Measurements from ENCODE around the gene PNLIPRP2.

Gene PNLIPRP2

DNA sequence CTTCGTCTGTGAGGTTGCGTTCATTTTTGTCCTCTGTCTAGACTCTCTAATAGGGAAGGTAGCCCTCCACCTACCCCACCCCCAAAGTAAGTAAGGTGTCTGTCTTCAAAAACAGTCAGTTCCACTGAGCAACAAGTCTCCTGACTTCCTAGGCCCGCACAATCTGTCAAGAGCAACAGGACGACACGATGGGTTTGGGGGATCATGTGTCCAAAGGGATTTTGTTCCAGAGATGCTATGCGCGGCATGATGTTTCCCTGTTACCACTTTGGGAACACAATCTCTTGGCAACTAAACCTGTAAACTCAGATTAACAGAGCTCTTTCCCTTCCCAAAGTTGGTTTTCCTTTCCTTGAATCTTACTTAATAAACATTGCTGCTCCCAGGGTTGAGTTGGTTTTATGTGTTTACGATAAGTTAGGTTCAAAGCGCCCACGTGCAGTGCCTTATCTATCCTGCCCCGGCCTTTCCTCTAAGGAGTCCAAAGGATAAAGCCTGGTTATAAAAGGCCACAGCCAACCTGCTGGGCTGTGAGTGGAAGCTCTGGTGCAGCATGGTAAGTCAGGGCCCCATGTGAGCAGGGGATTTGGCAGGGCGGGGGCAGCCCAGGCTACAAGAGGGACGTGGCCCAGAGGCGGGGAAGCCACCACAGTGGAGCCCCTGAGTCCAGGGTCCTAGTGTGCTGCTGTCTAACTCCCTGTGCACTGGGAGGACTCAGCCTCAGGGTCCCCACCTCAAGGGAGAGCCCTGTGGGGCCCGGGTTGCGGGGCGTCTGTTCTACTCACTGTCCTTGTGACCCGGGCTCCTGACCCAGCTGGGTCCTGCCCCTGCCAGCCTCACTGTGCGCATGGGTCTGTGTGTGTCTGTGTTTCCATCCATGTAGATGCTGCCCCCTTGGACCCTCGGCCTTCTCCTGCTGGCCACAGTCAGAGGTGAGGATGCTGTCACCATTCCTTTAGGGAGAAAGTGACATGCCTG lies at the start of gene PNLIPRP2:
Gene PNLIPRP2, plus strand, starts transcription at position 531 of the 978 bp plus-strand sequence.
- no peak for DNase-seq

DNA sequence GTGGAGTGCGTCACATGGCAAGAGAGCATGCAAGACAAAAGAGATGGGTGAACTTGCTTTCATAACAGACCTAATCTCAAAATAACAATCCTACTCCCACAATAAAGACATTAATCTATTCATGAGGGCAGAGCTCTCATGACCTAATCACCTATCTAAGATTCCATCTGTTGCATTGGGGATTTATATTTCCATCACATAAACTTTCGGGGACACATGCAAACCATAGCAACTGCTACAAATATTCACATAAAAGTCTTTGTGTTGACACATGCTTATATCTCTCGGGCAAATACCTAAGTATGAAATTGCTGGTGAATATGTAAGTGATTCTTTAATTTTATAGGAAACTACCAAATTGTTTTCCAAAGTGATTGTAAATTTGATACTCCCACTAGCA lies 46.0 kb upstream of the PNLIPRP2 start:
- no peak for DNase-seq

DNA sequence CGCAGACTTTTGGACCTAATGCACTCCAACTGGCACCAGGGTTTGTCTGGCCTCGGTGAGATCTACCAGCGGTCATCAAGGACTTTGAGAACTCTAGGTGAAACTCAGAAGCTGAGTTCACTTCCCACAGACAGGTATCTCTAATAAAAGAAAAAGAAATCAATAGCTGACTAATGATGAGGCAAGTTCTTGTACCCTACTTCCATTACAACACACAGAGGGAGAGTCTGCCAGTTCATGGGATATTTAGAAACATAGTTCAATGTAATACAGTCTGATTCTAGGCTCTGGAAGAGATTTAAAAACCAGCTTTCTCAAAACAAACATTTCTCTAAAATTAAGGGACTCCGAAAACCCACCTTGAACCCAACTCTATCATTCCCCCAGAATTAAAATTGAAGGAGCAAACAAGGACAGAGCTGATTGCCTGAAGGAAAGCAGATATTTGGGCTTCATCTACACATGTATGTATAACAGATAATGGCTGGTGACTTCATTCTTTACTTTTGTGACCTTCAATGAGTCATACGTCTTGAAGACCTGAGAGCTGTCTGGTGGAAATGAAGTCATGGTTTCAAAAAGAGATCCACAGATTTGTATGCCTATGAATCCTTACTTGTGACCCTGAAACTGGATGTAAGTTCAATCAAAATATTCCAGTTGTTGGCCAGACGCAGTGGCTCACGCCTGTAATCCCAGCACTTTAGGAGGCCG lies 32.7 kb upstream of the PNLIPRP2 start:
- DNase-seq = no peak

DNA sequence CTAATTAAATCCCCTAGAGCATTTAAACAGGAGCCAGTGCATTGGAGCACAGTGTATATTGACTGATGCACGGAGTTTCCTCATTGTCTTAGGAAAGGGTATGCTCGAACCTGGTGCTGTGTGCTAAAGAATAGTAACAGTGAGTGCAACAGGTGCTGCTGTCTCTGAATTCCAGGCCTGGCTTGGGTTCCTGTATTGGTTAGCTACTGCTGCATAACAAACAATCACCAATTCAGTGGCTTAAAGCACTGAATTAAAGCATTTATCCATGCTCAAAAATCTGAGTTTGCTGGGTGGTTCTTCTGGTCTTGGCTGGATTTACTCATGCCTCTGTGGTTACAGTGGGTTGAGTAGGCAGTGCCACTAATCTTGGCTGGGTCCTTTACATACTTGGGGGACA lies 31.8 kb upstream of the PNLIPRP2 start:
- no peak for DNase-seq

DNA sequence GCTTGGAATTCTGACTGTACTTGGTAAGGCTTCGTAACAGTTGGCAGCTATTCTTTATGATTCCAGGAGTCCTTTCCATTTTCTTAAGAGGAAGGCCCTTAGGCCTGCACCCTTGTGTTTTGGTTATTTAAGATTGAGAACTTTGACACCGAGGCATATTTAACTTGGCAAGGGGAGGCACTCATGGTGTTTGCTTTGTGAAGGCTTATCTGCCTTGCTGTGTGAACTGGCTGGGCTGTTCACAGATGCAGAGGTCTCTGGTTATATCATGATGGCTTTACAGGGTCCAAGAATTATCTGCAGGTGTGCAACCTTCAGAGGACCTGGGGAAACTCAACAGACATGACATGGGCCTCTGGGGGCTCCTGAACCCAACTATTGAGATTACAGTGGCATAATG lies 30.8 kb upstream of the PNLIPRP2 start:
- DNase-seq = no peak

DNA sequence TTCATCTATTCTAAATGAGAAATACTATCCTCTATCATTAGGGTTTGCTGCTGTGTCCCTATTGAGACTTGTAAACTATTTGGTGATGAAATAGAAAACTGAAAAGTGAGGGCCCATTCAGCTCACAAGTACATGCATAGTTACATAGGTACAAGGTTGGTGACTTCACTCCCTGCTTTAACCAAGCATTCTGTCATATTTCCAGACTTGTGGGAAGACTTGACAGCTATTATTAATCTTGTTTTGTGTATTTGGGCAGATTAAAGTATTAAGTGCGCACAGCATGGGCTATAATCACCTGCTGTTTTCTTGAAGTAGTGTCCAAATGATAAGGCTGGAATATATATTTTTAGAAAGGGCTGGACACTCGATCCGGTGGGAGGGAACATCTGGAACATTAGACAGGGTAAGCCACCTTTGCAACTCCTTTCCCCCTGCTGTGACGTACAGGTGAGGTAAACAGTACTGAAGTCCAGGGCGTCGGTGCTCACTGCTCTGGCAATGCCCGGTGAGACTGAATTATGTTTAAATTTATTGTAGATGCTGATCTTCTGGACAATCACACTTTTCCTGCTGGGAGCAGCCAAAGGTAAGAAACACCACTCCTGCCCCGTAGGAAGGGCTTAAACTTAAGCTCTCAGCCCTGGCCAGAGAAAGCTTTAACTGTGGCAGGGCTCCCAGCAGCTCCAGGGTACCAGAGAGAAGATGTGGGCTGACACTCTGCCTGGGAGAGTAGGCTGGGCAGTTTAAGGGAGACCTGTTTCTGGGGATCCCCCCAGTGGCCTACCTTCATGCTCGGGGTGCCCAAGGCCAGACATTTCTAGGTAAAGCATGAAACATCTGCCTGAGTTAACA lies 29.9 kb upstream of the PNLIPRP2 start, which contains the start of gene PNLIPRP1:
Gene PNLIPRP1, plus strand, starts transcription at position 370 of the 855 bp plus-strand sequence. Its CDS starts 171 bp downstream, at position 541.
- no peak for DNase-seq

DNA sequence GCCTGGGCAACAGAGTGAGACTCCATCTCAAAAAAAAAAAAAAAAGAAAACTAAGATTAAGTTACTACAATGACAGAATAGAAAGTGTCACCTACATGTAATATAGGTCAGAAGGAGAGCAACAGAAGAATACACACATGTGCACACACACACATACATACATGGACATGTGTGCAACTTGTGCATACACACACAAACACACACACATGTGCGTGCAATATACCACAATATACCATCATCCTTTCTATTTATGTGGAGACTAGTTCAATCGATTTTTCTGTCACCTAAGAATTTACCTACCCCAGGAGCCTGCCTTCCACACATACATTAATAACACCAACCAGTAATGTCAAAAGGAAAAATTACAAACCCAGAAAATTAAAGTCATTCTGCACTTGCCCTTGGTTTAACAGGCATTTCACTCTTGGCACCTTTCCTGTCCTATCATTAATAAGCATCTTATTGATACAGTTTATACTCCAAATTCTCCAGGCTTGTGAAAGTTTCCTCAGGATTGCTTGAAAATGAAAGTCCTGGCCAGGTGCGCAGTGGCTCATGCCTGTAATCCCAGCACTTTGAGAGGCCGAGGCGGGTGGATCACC lies 27.5 kb upstream of the PNLIPRP2 start:
- no peak for DNase-seq

DNA sequence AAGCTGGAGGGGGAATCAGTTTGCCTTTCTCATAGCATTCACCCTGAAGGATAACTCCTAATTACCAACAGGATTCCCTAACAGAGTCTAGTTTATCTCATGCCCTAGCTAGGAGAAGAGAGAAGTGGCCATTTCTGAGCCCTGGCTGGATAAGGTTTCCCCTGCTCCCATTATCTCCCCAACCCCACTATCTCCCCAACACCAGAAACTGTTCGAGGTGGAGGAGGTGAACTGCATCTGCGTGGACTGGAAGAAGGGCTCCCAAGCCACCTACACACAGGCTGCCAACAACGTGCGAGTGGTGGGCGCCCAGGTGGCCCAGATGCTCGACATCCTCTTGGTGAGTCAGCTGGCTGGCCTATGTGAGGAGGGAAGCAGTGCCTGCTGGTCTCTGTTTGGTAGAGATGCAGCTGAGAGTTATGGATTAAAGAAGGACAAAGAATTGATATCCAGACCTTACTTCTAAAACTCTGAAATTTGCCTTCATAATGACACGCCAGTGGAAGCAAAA lies 26.2 kb upstream of the PNLIPRP2 start:
- no peak for DNase-seq

DNA sequence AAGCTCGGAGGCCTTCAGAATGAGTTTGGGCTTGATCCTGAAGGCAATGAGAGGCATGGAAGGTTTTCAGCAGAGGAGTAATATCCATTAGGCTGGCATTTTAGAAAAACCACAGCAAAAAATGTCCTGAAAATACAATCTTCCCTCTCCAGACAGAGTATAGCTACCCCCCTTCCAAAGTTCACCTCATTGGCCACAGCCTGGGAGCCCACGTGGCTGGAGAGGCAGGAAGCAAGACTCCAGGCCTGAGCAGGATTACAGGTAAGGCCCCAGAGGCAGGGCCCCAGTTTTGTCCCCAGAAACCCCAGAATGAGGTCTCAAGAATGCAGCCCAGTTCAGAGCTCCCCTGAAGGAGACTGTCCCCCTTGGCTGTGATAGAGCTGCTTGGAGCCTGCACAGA lies 24.7 kb upstream of the PNLIPRP2 start:
- no peak for DNase-seq

DNA sequence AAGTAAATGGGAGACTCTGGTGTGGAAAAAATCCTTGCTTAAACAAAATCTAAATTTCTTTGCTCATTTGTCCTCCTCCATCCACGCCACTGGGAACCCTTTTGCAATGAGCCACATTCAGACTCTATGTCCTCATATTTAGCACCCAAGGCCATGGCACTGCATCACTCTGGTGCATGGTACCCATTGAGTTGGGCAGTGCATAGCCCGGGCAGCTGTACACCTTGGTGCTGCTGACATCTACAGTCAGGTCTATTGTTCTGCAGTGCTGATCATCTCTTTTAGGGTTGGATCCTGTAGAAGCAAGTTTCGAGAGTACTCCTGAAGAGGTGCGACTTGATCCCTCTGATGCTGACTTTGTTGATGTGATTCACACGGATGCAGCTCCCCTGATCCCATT lies 23.2 kb upstream of the PNLIPRP2 start:
- DNase-seq = no peak

DNA sequence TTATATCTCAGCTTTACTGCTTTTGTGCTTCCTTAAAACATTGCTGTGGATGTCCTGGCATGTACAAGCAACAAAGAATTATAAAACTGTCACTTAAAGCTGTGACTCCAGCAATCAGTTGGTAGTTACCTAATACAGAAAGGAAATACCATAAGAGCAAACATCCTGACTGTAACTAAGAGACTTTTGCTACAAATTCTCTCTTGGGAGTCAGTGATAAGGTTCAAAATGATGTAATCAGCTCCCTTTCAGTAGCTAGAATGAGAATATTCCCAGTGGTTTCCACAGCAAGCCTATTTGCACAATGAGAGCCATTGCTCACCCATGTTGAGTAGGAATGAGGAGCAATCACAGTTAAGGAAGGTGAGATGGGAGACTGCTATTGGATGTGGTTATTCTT lies 22.4 kb upstream of the PNLIPRP2 start:
- no peak for DNase-seq

DNA sequence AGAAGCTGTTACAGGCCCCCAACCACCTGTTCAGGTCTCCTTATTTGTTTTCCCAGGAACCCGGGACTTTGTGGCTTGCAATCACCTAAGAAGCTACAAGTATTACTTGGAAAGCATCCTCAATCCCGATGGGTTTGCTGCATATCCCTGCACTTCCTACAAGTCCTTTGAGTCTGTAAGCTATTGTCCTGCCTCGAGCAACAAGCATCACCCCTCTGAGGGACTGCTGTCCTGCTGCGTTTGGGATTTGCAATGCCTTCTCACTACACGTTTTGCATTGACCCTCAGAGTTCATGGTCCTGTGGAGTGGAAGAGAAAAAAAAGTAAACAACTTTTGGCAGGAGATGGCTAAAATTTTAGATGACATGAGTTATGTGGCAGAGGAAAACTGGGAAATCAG lies 20.8 kb upstream of the PNLIPRP2 start:
- no peak for DNase-seq

DNA sequence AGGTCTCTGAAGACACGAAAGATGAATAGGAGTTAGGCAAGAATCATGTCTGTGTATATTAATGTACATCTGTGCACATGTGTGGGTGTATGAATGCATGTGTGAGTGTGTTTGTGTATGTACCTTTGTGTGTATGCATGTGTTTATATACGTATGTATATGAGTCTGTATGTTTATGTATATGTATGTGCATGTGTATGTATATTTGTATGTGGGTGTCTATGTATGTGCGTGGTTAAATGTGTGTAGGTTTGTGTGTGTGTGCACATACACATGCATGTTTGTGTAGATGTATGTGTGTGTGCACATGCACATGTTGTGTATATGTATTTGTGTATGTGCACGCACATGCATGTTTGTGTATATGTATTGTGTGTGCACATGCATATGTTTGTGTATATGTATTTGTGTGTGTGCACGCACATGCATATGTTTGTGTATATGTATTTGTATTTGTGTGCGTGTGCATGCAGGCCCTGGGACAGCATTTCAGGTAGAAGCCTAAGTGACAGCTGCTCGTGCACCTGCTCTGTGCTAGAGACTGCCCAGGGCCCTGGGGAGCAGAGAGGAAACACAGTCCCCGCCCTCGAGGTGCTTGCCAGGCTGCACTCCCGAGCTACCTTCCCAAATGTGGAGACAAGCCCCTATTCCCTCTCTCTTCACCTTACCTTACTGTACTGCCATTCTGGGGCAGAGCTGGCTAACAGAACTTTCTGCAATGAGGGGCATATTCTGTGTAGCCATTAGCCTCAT lies 17.9 kb upstream of the PNLIPRP2 start:
- DNase-seq = no peak

DNA sequence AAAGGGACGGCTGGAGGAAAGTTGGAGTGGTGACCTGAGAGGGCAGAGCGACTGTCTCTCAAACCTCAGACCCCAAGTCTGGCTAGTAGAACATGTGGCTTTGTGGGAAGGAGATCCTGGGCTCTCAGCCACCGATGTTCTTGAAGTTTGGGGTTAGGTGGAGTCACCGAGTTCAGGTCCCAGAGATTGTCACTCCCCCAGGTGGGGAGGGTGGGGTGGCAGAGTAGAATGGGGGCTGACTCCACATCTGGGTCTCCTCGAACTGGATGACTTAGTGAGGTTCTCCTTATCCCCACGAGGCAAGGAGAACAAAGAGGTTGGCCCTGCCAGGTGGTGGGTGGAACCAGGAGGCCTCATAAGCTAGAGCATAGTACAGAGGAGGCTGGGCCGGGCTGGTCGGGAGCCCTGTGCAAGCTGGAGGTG lies 14.7 kb upstream of the PNLIPRP2 start:
- no peak for DNase-seq

DNA sequence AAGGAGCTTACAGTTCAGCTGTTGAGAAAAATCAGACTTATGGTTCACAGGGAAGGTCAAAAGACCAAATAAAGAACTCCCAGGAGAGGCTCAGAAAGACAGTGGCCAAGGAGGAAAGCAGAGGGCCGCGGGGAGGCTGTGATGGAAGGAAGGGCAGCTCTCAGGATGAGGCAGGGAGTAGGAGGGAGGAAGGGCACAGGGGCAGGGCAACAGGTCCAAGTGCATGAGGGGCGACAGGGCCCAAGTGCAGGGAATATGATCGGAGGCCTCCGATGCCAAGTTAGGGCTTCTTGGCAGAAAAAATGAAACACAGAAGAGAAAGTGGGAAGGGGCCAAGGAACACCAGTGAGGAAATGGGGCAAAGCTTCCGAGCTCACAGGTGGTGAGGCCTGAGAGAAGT lies 13.4 kb upstream of the PNLIPRP2 start:
- DNase-seq = no peak

DNA sequence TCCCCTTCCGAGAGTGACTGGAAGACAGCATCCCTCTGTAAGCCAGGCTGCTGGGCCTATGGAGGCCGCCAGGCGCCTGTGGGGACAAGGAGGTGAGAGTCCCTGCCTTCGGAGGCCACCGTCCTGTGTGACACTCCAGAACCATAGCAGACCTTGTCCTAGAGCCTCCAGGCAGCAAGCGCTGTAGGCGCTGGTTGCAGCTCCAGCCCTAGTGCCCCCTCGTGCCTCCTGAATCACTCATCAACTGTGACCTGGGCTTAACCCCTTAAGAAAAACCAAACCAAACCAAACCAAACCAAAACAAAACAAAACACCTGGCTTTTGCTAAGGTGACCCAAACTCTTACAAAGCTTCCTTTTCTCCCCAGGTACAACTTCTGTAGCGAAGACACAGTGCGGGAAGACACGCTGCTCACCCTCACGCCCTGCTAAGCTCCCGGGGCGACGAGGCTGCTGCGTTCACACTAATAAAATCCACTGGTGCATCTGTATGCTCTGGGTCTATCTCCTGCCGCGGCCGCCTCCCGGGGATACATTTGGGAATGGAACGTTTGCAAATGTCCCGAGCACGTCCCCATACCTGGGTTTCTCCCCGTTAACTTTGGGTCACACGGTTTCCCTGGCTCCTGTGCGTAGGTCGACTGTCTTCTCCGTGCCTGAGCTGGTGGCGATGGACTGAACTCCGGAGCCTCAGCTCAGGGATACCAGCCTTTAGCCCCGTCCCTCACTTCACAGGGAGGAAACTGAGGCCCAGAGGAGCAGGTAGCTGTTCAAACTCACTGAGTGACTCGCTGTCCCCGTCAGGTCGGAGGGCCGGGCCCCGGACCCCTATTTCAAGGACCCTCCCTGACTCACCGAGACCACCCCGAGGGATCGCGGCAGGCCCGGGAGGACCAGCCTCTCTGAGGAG lies 11.8 kb upstream of the PNLIPRP2 start:
- no peak for DNase-seq

DNA sequence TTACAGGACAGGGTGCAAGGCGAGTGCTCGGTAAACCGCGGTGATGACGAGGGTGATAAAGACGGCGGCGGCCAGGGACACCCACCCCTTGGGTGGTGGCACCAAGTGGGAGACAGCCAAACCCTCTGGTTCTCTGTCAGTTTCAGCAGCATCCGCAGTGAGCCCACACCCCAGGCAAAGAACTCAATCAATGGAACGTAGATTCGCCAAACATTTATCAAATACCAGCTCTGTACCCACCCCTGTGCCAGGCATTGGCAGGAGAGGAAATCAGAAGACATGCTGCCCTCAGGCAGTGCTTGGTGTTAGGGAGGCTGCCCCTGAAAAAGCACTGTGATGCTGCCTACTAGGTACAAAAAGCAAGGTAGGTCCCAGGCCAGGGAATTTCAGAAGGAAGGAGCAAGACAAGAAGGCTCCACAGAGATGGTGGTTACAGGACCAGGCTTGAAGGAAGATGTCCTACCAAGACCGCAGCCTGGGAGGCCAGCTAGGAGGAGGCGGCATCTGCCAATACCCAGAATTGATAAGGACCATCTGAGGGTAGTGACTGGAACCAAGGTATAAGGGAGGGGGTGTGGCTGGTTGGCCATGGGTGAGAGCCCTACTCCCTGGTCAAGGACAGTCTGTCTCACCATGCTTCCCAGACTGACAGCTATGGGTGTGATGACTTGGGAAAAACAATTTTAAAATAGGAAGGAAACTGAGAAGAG lies 10.2 kb upstream of the PNLIPRP2 start:
- DNase-seq = no peak

DNA sequence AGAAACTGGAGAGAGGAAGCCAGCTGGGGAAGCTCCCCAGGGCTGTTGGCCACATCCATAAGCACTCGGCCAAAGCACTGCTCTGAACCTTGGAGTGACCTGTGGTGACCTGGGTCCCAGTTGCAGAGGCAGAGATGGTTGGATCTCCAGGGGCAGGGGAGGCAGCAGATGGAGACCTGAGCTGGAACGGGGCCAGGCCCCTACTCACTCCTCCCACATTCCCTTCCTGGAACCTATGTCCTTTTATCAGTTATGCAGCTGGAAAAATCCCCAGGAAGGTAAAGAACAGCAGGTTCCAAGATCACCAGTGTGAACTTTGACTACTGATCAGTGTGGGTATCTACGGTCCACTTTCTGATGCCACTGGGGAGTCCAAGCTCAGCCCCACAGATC lies 9.6 kb upstream of the PNLIPRP2 start:
- no peak for DNase-seq

DNA sequence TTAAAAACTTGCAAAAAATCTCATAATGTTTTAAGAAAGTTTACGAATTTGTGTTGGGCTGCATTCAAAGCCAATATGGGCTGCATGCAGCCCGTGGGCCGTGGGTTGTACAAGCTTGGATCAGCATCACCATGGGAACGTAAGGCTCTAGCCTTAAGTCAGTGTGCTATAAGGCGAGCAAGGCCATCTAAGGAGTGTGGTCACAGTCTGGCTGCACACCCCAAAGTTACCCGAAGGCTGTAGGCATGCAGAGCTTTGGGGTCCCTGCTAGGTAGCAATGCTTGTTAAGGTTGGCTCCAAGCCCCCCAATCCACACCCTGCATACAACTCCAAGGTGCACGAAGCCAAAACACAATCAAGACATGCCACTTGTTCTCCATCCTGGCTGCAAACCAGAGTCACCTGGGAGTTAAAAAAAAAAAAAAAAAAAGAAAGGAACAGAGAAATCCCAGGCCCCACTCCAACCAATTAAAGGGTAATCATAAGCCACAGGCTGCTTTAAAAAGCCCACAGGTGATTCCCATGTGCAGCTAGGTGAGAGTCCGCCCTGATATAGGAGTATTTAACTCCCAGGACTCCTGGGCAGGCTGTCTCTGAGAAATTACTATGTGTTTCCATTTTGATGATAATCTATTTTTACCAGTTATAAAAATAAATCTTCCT lies 8.5 kb upstream of the PNLIPRP2 start:
- no peak for DNase-seq
